T-cell (primary cell): ENCODE data around the gene B3GNT4. TPM values are rescaled to one million over a fixed set of nuclear protein-coding genes. Genes with fewer than 3 reads are reported as not detected.
"Not testable (repeated sequence)": the region's sequence is repeated elsewhere in the genome, so short reads cannot be mapped to it uniquely, and the experiment has no call there.

Source experiments
- ATAC-seq, 4 experiments: fragments of 200-7000 bp in 3 of 4; fragments of 150-1000 bp in 1 of 4; cut with Tn5 transposase; replicated peaks in 1 of 4; 1 replicate in 3 of 4; 2 replicates in 1 of 4; pipeline ENCODE4 v1.10.0; 2021; ENCODE audit warnings: moderate library complexity in 3 of 4, mild to moderate bottlenecking in 2 of 4, moderate number of reproducible peaks in 1 of 4
- CTCF ChIA-PET, 2 donors: fragments of 300-600 bp; sonication (Branson Sonifier 250); formaldehyde crosslinking; loops; one replicate each; lab custom pipeline; 2022; ENCODE audit warnings: antibody characterized with exemption in 2 of 2; lab: Charles Lee
- POLR2A ChIA-PET, 2 donors: fragments of 300-600 bp; sonication (Branson Sonifier 250); formaldehyde crosslinking; loops; one replicate each; lab custom pipeline; 2022; ENCODE audit warnings: antibody characterized with exemption in 2 of 2; lab: Charles Lee
- DNase-seq, 35 experiments: peaks; one replicate each; pipeline versions ENCODE4 v3.0.0 to v3.0.0-alpha.2; 2013 to 2023
- H3K27ac ChIP-seq: one replicate; pipeline ENCODE4 v1.5.1; 2013; ENCODE audit warnings: low read length
- H3K27me3 ChIP-seq, 2 experiments: replicated peaks in 1 of 2; 1 replicate in 1 of 2; 2 replicates in 1 of 2; pipeline versions ENCODE4 v1.6.1 to v1.7.0; 2013; ENCODE audit warnings: low read length in 1 of 2, mixed read lengths in 1 of 2; ENCODE audit not compliant: control insufficient read depth in 2 of 2, insufficient read depth in 2 of 2; ENCODE audit errors: extremely low read depth in 1 of 2
- H3K36me3 ChIP-seq, 2 donors: 1 replicate in 1 of 2; 2 replicates in 1 of 2; pipeline versions ENCODE4 v1.6.1 to v1.7.0; 2013; ENCODE audit warnings: low read length in 1 of 2; ENCODE audit not compliant: control insufficient read depth in 2 of 2, insufficient read depth in 1 of 2; ENCODE audit errors: extremely low read depth in 1 of 2
- H3K4me1 ChIP-seq, 2 experiments: 1 replicate in 1 of 2; 2 replicates in 1 of 2; pipeline versions ENCODE4 v1.6.1 to v1.7.0; 2013; ENCODE audit warnings: low read length in 2 of 2, mixed read lengths in 1 of 2; ENCODE audit not compliant: insufficient read depth in 2 of 2, control insufficient read depth in 1 of 2; ENCODE audit errors: extremely low read depth in 1 of 2
- H3K4me3 ChIP-seq, 2 donors: 1 replicate in 1 of 2; 2 replicates in 1 of 2; pipeline versions ENCODE4 v1.5.1 to v1.7.0; 2013; ENCODE audit warnings: mild to moderate bottlenecking in 2 of 2, low read length in 1 of 2, moderate library complexity in 1 of 2; ENCODE audit not compliant: control insufficient read depth in 1 of 2; ENCODE audit errors: extremely low read depth in 1 of 2
- H3K9me3 ChIP-seq: 2 replicates; pipeline ENCODE4 v1.7.0; 2013
- H3K27ac Mint-ChIP-seq, 2 donors: one replicate each; pipeline ENCODE4 v1.8.0; 2020 to 2021; ENCODE audit warnings: mild to moderate bottlenecking in 2 of 2, mixed read lengths in 2 of 2
- H3K27me3 Mint-ChIP-seq, 2 donors: one replicate each; pipeline ENCODE4 v1.8.0; 2021 to 2022; ENCODE audit warnings: mixed read lengths in 2 of 2
- H3K36me3 Mint-ChIP-seq: one replicate; pipeline ENCODE4 v1.8.0; 2021; ENCODE audit warnings: mixed read lengths
- H3K4me1 Mint-ChIP-seq, 3 donors: one replicate each; pipeline ENCODE4 v1.8.0; 2020 to 2022; ENCODE audit warnings: mixed read lengths in 3 of 3, mild to moderate bottlenecking in 1 of 3
- H3K4me3 Mint-ChIP-seq, 3 donors: one replicate each; pipeline ENCODE4 v1.8.0; 2020 to 2022; ENCODE audit warnings: mild to moderate bottlenecking in 3 of 3, mixed read lengths in 3 of 3, moderate library complexity in 3 of 3
- H3K9me3 Mint-ChIP-seq, 3 donors: one replicate each; pipeline ENCODE4 v1.8.0; 2020 to 2022; ENCODE audit warnings: mixed read lengths in 3 of 3
- WGBS: methylation state at CpG from one replicate; pipeline ENCODE4 v1.1.5; 2013; ENCODE audit warnings: missing lambda C conversion rate; ENCODE audit not compliant: insufficient coverage; 5-methylcytosine and 5-hydroxymethylcytosine counted together
- total RNA-seq, 35 experiments: library from RNA in 6 of 35; stranded (reverse) in 6 of 35; fragments of 120-200 nt in 1 of 35; gene quantifications; one replicate each; pipeline versions ENCODE4 v1.2.1 to v1.2.4 and lab custom pipeline; 2013 to 2026

The B3GNT4 gene
- total RNA-seq, 5 donors from 2014 or later (not counting 1 experiment from before 2014, with no cell fraction given), result 0.35 to 1.4 (median 0.88) TPM; not detected in 1

DNA sequence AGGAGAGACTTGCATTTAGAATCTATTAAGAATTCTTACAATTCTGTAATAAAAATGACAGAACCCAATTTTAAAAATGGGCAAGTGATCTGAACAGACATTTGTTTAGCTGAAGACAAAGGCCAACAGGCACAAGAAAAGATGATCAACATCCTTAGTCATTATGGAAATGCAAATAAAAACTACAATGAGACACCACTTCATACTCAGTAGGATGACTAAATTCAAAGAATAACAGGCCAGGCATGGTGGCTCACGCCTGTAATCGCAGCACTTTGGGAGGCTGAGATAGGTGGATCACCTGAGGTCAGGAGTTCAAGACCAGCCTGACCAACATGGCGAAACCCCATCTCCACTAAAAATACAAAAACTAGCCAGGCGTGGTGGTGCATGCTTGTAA is 55.0 kb downstream of the B3GNT4 start:
- POLR2A ChIA-PET, result interaction anchor here in 1 of 2 donors (0.5 kb wide), 1 partner anchor 19 kb away, joined by 3 read pairs; no protein-coding TSS in a partner anchor
- H3K9me3 Mint-ChIP-seq, CTCF ChIA-PET, H3K9me3 ChIP-seq, H3K4me1 ChIP-seq, ATAC-seq, H3K27ac ChIP-seq, H3K27ac Mint-ChIP-seq, DNase-seq, H3K27me3 ChIP-seq, H3K4me3 Mint-ChIP-seq, H3K4me3 ChIP-seq, H3K27me3 Mint-ChIP-seq: not testable (repeated sequence)
- H3K36me3 ChIP-seq, result peaks cover 29 to 72% of the 10 kb centered on the region in 2 donors
- Mint-ChIP-seq H3K36me3 (peaks cover 49% of the 10 kb centered on the region), H3K4me1 (peaks cover 7 to 30% (median 22%) of the 10 kb centered on the region in 3 donors)
- WGBS, result 100% methylated on average over 2 of the region's 4 CpGs

Other genes with a start within 250 kb of the B3GNT4 start
- 1 to 10 TPM; 5.3 to 7.4 (median 6.7) TPM for gene BCL7A, start 181.8 kb upstream of the B3GNT4 start, total RNA-seq
- 100 to 1,000 TPM in 2 of 5 donors, 10 to 100 TPM in 3; 87.9 to 113 (median 98.3) TPM for gene MLXIP, start 125.0 kb upstream of the B3GNT4 start, total RNA-seq
- not detected for gene IL31, start 29.5 kb upstream of the B3GNT4 start, total RNA-seq
- under 1 TPM in 2 of 5 donors, not detected in 3; 0.44 to 0.66 TPM for gene LRRC43, start 20.6 kb upstream of the B3GNT4 start, total RNA-seq
- 10 to 100 TPM; 39.8 to 85.1 (median 41.3) TPM for gene DIABLO, start 22.3 kb downstream of the B3GNT4 start, total RNA-seq
- 10 to 100 TPM; 22.7 to 35.0 (median 29.5) TPM for gene VPS33A, start 62.8 kb downstream of the B3GNT4 start, total RNA-seq
- gene CLIP1, start 219.0 kb downstream of the B3GNT4 start, total RNA-seq, result 10 to 100 TPM; 47.2 to 69.5 (median 59.4) TPM